RPMI8226 (cell line): ENCODE measurements around the gene CD209.
A peak's percentile ranks its signal among the peaks of the same experiment; 100 is the strongest.
"Not testable (repeated sequence)": the region's sequence is repeated elsewhere in the genome, so short reads cannot be mapped to it uniquely, and the experiment has no call there.

Experiments used
- DNase-seq: peaks from one replicate; pipeline ENCODE4 v3.0.0-alpha.2; 2015

Gene CD209

GRCh38 chr19:7746903-7747884, at the start of gene CD209:
TSS of gene CD209 (minus strand) at chr19:7747534. CDS start at chr19:7747511, 23 bp downstream.
- no peak for DNase-seq

- no peak for DNase-seq
Measured at GRCh38 chr19:7795555-7796161, 48.3 kb upstream of the CD209 start.

- DNase-seq, result no peak
Measured at GRCh38 chr19:7793493-7793892, 46.2 kb upstream of the CD209 start.

- DNase-seq, result not testable (repeated sequence)
Measured at GRCh38 chr19:7792701-7793100, 45.4 kb upstream of the CD209 start.

- DNase-seq, result no peak
Measured at GRCh38 chr19:7792281-7792680, 44.9 kb upstream of the CD209 start.

GRCh38 chr19:7790416-7790815, 43.1 kb upstream of the CD209 start:
- DNase-seq, result no peak

- peak; percentile 97 for DNase-seq
Measured at GRCh38 chr19:7789447-7789846, 42.1 kb upstream of the CD209 start.

GRCh38 chr19:7788933-7789323, 41.6 kb upstream of the CD209 start:
- no peak for DNase-seq

GRCh38 chr19:7788178-7788932, 41.0 kb upstream of the CD209 start:
- no peak for DNase-seq

GRCh38 chr19:7787602-7788177, 40.4 kb upstream of the CD209 start:
- no peak for DNase-seq

- DNase-seq, result no peak
Measured at GRCh38 chr19:7787141-7787540, 39.8 kb upstream of the CD209 start.

GRCh38 chr19:7784856-7785255, 37.5 kb upstream of the CD209 start:
- no peak for DNase-seq

GRCh38 chr19:7783991-7784423, 36.7 kb upstream of the CD209 start:
- DNase-seq, result peak; percentile 97

GRCh38 chr19:7781157-7781556, 33.8 kb upstream of the CD209 start:
- DNase-seq, result no peak

- no peak for DNase-seq
Measured at GRCh38 chr19:7779631-7780486, 32.5 kb upstream of the CD209 start.

GRCh38 chr19:7778081-7778480, 30.7 kb upstream of the CD209 start:
- no peak for DNase-seq

- no peak for DNase-seq
Measured at GRCh38 chr19:7775761-7776160, 28.4 kb upstream of the CD209 start.

- DNase-seq, result no peak
Measured at GRCh38 chr19:7773841-7774240, 26.5 kb upstream of the CD209 start.

GRCh38 chr19:7772752-7773291, 25.5 kb upstream of the CD209 start:
- DNase-seq, result peak; percentile 96

- DNase-seq, result no peak
Measured at GRCh38 chr19:7771072-7771471, 23.7 kb upstream of the CD209 start.

GRCh38 chr19:7769171-7769570, 21.8 kb upstream of the CD209 start:
- no peak for DNase-seq

GRCh38 chr19:7767487-7767886, 20.2 kb upstream of the CD209 start:
- DNase-seq, result no peak
